ENCODE results near the gene ATRIP. TPM values are rescaled to one million over a fixed set of nuclear protein-coding genes. Genes with fewer than 3 reads are reported as not detected.
"Not testable (repeated sequence)": the region's sequence is repeated elsewhere in the genome, so short reads cannot be mapped to it uniquely, and the experiment has no call there.

The ATRIP gene
- polyA plus RNA-seq, 1 donor (not counting 4 experiments of a cell fraction or from before 2014, with no cell fraction given) = 9.7 TPM

DNA sequence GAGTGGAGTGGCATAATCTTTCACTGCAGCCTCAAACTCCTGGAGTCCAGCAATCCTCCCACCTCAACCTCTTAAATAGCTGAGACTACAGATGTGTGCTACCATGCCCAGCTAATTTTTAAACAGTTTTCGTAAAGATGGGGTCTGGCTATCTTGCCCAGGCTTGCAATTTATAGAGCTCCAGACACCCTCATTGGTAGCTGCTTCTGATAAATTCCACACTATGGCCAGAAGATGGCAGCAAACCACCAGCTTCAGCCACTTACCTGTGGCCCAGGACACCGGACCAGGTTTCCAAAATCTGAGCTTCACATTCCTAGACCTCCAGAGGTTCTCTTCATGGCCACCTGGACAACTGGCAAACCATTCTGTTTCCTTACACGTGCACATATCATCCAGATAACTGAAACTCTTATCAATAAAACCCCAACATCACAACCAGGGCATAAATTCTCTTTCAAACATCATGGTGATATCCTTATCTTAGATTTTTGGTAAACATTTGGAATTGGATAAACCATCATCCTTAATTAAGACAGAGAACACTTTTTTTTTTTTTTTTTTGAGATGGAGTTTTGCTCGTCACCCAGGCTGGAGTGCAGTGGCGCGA lies 45.6 kb upstream of the ATRIP start:
- Histone ChIP-seq H3K27me3 (ENCODE audit: control insufficient read depth, extremely low read depth, insufficient read depth, low read length) (no peaks in the 10 kb centered on the region), H3K4me3 (ENCODE audit: control insufficient read depth in 2 of 3, extremely low read depth in 1 of 3, insufficient read depth in 2 of 3, low read depth in 1 of 3, low read length in 3 of 3) (no peak overlapping the region), H3K27ac (ENCODE audit: control insufficient read depth, insufficient read depth, low read length) (no peak overlapping the region), H4K20me1 (ENCODE audit: control insufficient read depth, extremely low read depth, insufficient read depth, low read length) (no peaks in the 10 kb centered on the region), H2AFZ (ENCODE audit: control insufficient read depth, low read length) (no peak overlapping the region), H3K4me1 (ENCODE audit: control insufficient read depth, extremely low read depth, insufficient read depth, low read length) (peaks cover 23% of the 10 kb centered on the region), H3K36me3 (ENCODE audit: control insufficient read depth in 2 of 2, extremely low read depth in 1 of 2, insufficient read depth in 2 of 2, low read length in 2 of 2) (peaks cover 21 to 34% of the 10 kb centered on the region in 2 experiments), H3K4me2 (ENCODE audit: control insufficient read depth, extremely low read depth, insufficient read depth, low read depth, low read length) (no peak overlapping the region), H3K79me2 (ENCODE audit: control insufficient read depth, insufficient read depth, low read length) (no peaks in the 10 kb centered on the region), H3K9me3 (ENCODE audit: control insufficient read depth, low read depth, low read length) (no peaks in the 10 kb centered on the region), H3K9ac (ENCODE audit: control insufficient read depth, extremely low read depth, insufficient read depth, low read length) (no peak overlapping the region), H3K9me1 (ENCODE audit: control insufficient read depth, extremely low read depth, insufficient read depth, low read length) (no peaks in the 10 kb centered on the region)
- FAIRE-seq (peak; percentile 97), DNase-seq (ENCODE audit: low read depth, low spot score) (peak; percentile 65)
- dilution Hi-C loops (cut with MboI; ENCODE audit: extremely low pct_ligation_motif_present, low sequenced_read_pairs) = no loop called here
- TF ChIP-seq, protein P1, sequence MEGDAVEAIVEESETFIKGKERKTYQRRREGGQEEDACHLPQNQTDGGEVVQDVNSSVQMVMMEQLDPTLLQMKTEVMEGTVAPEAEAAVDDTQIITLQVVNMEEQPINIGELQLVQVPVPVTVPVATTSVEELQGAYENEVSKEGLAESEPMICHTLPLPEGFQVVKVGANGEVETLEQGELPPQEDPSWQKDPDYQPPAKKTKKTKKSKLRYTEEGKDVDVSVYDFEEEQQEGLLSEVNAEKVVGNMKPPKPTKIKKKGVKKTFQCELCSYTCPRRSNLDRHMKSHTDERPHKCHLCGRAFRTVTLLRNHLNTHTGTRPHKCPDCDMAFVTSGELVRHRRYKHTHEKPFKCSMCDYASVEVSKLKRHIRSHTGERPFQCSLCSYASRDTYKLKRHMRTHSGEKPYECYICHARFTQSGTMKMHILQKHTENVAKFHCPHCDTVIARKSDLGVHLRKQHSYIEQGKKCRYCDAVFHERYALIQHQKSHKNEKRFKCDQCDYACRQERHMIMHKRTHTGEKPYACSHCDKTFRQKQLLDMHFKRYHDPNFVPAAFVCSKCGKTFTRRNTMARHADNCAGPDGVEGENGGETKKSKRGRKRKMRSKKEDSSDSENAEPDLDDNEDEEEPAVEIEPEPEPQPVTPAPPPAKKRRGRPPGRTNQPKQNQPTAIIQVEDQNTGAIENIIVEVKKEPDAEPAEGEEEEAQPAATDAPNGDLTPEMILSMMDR (optimal IDR thresholded peaks at IDR 0.05 in 1 of 3, IDR thresholded peaks at IDR 0.05 in 1 of 3, conservative IDR thresholded peaks at IDR 0.05 in 1 of 3; ENCODE audit: extremely low read depth in 1 of 3, insufficient read depth in 2 of 3, low read length in 3 of 3) = peak in 2 of 3 experiments; percentile 70 to 83
- TF ChIP-seq EZH2 (IDR thresholded peaks at IDR 0.05; ENCODE audit: low read length) = no peak

- dilution Hi-C loops (cut with MboI; ENCODE audit: extremely low pct_ligation_motif_present, low sequenced_read_pairs); H3K9me1 ChIP-seq (ENCODE audit: control insufficient read depth, extremely low read depth, insufficient read depth, low read length); DNase-seq (ENCODE audit: low read depth, low spot score); H3K27me3 ChIP-seq (ENCODE audit: control insufficient read depth, extremely low read depth, insufficient read depth, low read length); H2AFZ ChIP-seq (ENCODE audit: control insufficient read depth, low read length); H3K9me3 ChIP-seq (ENCODE audit: control insufficient read depth, low read depth, low read length); H4K20me1 ChIP-seq (ENCODE audit: control insufficient read depth, extremely low read depth, insufficient read depth, low read length); H3K79me2 ChIP-seq (ENCODE audit: control insufficient read depth, insufficient read depth, low read length): not testable (repeated sequence)
- Histone ChIP-seq H3K4me1 (ENCODE audit: control insufficient read depth, extremely low read depth, insufficient read depth, low read length) (peaks cover 23% of the 10 kb centered on the region), H3K36me3 (ENCODE audit: control insufficient read depth in 2 of 2, extremely low read depth in 1 of 2, insufficient read depth in 2 of 2, low read length in 2 of 2) (peaks cover 26 to 39% of the 10 kb centered on the region in 2 experiments), H3K9ac (ENCODE audit: control insufficient read depth, extremely low read depth, insufficient read depth, low read length) (peak overlapping the region; percentile 39), H3K4me3 (ENCODE audit: control insufficient read depth in 2 of 3, extremely low read depth in 1 of 3, insufficient read depth in 2 of 3, low read depth in 1 of 3, low read length in 3 of 3) (peak overlapping the region in 1 of 3 experiments; percentile 32), H3K4me2 (ENCODE audit: control insufficient read depth, extremely low read depth, insufficient read depth, low read depth, low read length) (peak overlapping the region; percentile 78), H3K27ac (ENCODE audit: control insufficient read depth, insufficient read depth, low read length) (peak overlapping the region; percentile 79)
- peak; percentile 29 for FAIRE-seq
Observed at GRCh38 chr3:48401434-48401901, 45.1 kb upstream of the ATRIP start.
